ENCODE measurements around the gene MEI1. TPM values are rescaled to one million over a fixed set of nuclear protein-coding genes. Genes with fewer than 3 reads are reported as not detected.

Gene MEI1
- total RNA-seq, 4 donors from 2014 or later, result 0.70 to 1.9 TPM; not detected in 2

DNA sequence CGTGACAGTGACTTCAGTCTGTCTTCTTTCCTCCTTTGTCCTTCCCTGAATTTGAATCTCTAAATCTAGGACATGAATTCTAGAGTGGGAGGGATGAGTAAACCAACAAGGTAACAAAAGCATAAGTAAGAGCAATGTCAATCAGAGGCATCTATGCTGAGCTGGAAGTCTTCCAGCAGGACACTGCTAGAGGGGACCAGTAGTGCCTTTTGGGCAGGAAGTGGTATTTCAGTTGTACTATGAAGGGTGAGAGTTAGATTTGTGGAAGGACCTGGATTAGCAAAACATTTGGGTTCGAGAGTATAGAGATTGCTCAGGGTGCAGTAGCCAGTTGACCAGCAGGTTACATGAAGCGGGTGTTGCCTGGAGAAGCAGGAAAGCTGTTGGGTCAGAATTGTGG lies 40.3 kb downstream of the MEI1 start:
- intact Hi-C loops (cut with DNase I; ENCODE audit: low total_unique reads), result no loop called here
- Histone ChIP-seq H3K36me3 (no peaks in the 10 kb centered on the region), H3K4me3 (no peak overlapping the region), H3K27me3 (no peaks in the 10 kb centered on the region), H3K9me3 (no peaks in the 10 kb centered on the region), H3K4me1 (no peaks in the 10 kb centered on the region), H3K27ac (no peak overlapping the region)
- TF ChIP-seq, protein P1, sequence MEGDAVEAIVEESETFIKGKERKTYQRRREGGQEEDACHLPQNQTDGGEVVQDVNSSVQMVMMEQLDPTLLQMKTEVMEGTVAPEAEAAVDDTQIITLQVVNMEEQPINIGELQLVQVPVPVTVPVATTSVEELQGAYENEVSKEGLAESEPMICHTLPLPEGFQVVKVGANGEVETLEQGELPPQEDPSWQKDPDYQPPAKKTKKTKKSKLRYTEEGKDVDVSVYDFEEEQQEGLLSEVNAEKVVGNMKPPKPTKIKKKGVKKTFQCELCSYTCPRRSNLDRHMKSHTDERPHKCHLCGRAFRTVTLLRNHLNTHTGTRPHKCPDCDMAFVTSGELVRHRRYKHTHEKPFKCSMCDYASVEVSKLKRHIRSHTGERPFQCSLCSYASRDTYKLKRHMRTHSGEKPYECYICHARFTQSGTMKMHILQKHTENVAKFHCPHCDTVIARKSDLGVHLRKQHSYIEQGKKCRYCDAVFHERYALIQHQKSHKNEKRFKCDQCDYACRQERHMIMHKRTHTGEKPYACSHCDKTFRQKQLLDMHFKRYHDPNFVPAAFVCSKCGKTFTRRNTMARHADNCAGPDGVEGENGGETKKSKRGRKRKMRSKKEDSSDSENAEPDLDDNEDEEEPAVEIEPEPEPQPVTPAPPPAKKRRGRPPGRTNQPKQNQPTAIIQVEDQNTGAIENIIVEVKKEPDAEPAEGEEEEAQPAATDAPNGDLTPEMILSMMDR (IDR thresholded peaks at IDR 0.05), result no peak
- DNase-seq, result no peak

DNA sequence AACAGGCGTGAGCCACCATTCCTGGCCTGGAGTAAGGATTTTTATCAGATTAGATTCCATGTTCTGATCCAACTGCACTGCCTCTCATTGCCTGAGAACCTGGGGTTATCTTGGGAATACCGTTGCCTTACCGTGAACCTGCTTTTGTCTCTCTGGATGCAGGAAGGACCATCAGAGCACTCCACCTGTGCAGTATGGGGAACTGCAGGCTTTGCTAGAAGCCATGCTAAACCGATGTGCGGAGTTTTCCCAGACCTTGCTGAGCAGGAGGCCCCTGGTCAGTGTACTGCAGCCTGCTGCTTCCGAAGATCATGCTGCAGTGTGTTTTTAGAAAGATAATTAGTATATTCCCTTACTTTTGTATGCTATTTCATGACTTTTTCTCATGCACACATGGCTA lies 43.6 kb downstream of the MEI1 start:
- TF ChIP-seq POLR2A (IDR thresholded peaks at IDR 0.05), result no peak
- TF ChIP-seq, protein P1 (IDR thresholded peaks at IDR 0.05), result no peak

DNA sequence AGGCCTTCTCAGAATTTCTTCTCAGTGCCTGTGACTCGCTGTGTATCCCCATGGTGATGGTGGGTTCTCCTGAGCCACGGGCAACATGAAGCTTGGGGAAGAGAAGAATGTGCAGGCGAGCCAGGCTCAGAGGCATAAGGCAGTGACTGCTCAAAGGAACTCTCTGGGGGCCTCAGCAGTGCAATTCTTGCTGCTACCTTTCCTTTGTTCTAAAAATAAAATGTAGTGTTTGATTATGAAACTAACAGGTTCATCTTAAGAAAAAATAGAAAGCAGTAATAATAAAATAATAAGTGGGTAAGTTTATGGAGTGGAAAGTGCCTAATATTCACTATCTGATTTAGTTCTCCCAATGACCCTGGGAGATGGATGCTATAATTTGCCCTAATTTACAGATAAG lies 46.7 kb downstream of the MEI1 start:
- TF ChIP-seq, protein P1 (IDR thresholded peaks at IDR 0.05), result no peak
- TF ChIP-seq POLR2A (IDR thresholded peaks at IDR 0.05), result no peak
- DNase-seq, result no peak
- no peaks in the 10 kb centered on the region for H3K4me1 ChIP-seq
- H3K9me3 ChIP-seq, result no peaks in the 10 kb centered on the region
- H3K36me3 ChIP-seq, result no peaks in the 10 kb centered on the region
- no peak overlapping the region for H3K4me3 ChIP-seq
- no peaks in the 10 kb centered on the region for H3K27me3 ChIP-seq
- H3K27ac ChIP-seq, result no peak overlapping the region
- intact Hi-C loops (cut with DNase I; ENCODE audit: low total_unique reads), result no loop called here

More for the DNA sequence above, 43.6 kb downstream of the MEI1 start:
- H3K36me3 ChIP-seq, result no peaks in the 10 kb centered on the region
- H3K27ac ChIP-seq, result no peak overlapping the region
- H3K4me1 ChIP-seq, result no peaks in the 10 kb centered on the region
- no peaks in the 10 kb centered on the region for H3K9me3 ChIP-seq
- no peaks in the 10 kb centered on the region for H3K27me3 ChIP-seq
- H3K4me3 ChIP-seq, result no peak overlapping the region
- DNase-seq, result no peak
- intact Hi-C loops (cut with DNase I; ENCODE audit: low total_unique reads), result no loop called here

DNA sequence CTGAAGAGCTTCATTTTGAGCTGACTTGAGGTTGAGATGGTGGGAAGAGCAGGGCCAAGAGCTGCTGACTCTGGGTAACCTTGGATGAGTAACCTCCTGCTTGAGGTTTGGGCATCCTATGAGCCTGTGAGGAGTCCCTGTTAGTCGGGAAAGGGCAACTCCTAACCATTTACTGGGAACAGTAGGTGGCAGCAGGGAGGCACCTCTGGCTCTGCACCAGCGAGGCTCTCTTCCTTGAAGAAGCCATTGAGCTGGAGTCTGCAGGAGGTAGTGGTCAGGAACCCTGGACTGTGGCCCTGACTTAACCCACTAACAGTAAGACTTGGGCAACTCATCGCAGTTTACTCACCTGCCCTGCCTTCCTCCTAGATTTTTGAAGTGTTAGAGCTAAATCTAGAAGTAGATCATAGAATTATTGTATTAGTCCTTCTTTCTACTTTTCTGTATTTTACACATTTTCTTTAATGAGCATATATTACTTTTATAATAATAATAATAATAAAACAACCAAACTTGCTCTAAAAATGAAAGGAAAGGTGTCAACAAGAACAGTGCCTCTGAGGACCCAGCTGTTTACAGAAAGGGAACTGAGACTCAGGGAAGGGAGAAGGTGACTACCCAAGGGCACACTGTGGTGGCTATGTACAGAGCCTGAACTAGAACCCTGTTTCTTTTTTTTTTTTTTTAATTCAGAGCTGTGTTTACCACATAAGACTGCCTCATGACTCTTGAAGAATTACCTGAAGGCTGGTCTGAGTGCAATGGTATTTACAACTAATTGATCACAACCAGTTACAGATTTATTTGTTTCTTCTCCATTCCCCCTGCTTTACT lies 47.5 kb downstream of the MEI1 start:
- Histone ChIP-seq H3K27me3 (no peaks in the 10 kb centered on the region), H3K9me3 (no peaks in the 10 kb centered on the region), H3K4me3 (no peak overlapping the region), H3K4me1 (no peaks in the 10 kb centered on the region), H3K27ac (no peak overlapping the region), H3K36me3 (no peaks in the 10 kb centered on the region)
- TF ChIP-seq POLR2A (IDR thresholded peaks at IDR 0.05), result no peak
- TF ChIP-seq, protein P1 (IDR thresholded peaks at IDR 0.05), result peak; percentile 45 to 70 (median 68)
- peak; percentile 46 to 54 for DNase-seq
- intact Hi-C loops (cut with DNase I; ENCODE audit: low total_unique reads), result no loop called here
